Left renal cortex interstitium (tissue), 4 donors: ENCODE measurements around the gene GTF3C6. TPM values are rescaled to one million over a fixed set of nuclear protein-coding genes. Genes with fewer than 3 reads are reported as not detected.
"Not testable (repeated sequence)": the region's sequence is repeated elsewhere in the genome, so short reads cannot be mapped to it uniquely, and the experiment has no call there.

Source experiments
- DNase-seq, 4 donors: peaks; one replicate each; pipeline ENCODE4 v3.0.0-alpha.2; 2013; ENCODE audit warnings: low read depth in 4 of 4, low spot score in 2 of 4, missing footprints in 1 of 4
- polyA plus RNA-seq, 4 donors: library from polyadenylated mRNA; unstranded; fragments of 120-200 nt; gene quantifications; one replicate each; pipeline ENCODE4 v1.2.1, GENCODE V29; 2013; ENCODE audit not compliant: insufficient read length in 4 of 4

Gene GTF3C6
- polyA plus RNA-seq, 4 donors: 77.2 to 107 (median 97.3) TPM

DNA sequence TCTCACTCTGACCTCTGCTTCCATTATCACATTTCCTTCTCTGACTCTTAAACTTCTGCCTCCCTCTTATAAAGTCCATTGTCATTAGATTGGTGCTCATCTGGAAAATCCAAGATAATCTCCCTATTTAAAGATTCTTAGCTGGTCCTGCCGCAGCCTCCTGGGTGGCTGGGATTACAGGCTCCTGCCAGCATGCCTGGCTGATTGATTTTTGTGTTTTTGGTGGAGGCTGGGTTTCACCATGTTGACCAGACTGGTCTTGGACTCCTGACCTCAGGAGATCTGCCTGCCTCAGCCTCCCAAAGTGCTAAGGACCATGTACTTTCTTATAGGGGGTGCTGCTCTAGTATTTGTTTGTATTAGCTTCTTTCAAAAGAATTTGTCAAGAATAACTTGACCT lies 18.1 kb downstream of the GTF3C6 start:
- DNase-seq: no peak

- DNase-seq: no peak
Measured at GRCh38 chr6:110979565-110980101, 21.1 kb downstream of the GTF3C6 start.

GRCh38 chr6:110980227-110980626 lies 21.7 kb downstream of the GTF3C6 start:
- no peak for DNase-seq

DNA sequence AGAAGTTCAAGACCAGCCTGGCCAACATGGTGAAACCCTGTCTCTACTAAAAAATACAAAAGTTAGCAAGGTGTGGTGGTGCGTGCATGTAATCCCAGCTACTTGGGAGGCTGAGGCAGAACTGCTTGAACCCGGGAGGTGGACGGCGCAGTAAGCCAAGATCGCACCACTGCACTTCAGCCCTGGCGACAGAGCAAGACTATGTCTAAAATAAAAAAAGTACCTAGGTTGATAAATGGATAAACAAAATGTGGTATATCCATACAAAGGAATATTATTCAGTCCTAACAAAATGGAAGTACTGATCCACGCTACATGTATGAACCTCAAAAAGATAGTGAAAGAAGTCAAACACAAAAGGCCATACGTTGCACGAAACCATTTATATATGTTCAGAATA lies 22.1 kb downstream of the GTF3C6 start:
- no peak for DNase-seq

- no peak for DNase-seq
Measured at GRCh38 chr6:110981202-110981600, 22.7 kb downstream of the GTF3C6 start.

GRCh38 chr6:110990840-110991576 lies 32.5 kb downstream of the GTF3C6 start:
- DNase-seq: no peak

GRCh38 chr6:110996691-110997090 lies 38.2 kb downstream of the GTF3C6 start:
- no peak for DNase-seq

DNA sequence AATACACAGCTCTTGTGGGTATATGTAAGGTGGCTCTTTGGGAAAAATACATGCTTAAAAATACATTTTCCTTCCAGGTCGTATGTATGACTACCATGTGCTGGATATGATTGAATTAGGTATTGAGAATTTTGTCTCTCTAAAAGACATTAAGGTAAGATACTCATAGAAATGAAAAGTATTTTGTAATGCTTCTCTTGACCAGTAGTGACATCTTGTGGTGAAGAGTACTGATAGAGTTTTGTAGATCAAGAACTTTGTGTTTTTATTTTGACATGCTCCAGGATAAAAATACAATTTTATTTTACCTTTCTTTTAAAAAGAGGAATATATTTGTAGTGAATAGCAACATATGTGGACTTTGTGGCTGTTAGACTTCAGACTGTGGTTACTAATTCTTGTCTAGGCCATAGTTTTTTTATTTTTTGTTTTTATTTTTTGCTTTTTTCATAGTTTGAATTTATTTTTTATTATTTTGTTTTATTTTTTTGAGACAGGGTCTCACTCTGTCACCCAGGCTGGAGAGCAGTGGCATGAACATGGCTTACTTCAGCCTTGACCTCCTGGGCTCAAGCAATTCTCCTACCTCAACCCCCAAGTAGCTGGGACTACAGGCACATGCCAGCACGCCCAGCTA lies 41.2 kb downstream of the GTF3C6 start:
- no peak for DNase-seq

DNA sequence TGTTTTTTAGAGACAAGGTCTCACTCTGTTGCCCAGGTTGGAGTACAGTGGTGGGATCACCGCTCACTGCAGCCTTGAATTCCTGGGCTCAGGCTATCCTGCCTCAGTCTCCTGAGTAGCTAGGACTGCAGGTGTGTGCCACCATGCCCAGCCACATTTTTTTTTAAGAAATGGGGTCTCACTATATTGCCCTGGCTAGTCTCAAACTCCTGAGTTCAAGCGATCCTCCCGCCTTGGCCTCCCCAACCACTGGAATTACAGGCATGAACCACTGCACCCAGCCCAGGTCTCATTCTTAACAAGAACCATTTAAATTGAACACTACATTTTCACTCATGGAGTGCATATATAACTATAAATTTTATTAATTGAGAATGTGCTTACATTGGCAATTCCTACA lies 43.8 kb downstream of the GTF3C6 start:
- no peak for DNase-seq

- DNase-seq: peak in 1 of 4 donors; percentile 54
Measured at GRCh38 chr6:111011360-111012142, 53.0 kb downstream of the GTF3C6 start.

DNA sequence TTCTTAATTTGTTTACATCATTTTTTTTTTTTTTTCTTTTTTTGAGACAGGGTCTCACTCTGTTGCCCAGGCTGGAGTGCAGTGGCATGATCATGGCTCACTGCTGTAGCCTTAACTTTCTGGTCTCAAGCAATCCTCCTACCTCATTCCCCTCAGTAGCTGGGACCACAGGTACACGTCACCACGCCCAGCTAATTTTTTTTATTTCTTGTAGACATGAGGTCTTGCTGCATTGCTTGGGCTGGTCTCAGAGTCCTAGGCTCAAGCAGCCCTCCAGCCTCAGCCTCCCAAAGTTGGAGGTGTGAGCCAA lies 53.6 kb downstream of the GTF3C6 start:
- no peak for DNase-seq

DNA sequence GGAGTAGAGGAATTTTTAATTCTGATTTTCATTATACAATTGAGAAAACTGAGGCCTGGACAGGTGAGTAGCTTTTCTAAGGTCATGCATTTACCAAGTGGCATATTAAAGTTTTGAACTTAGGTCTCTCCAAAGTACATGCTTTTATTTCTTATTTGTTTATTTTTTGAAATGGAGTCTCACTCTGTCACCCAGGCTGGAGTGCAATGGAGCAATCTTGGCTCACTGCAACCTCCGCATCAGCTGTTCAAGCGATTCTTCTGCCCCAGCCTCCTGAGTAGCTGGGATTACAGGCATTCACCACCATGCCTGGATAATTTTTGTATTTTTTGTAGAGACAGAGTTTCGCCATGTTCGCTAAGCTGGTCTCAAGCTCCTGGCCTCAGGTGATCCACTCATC lies 54.0 kb downstream of the GTF3C6 start:
- not testable (repeated sequence) for DNase-seq

DNA sequence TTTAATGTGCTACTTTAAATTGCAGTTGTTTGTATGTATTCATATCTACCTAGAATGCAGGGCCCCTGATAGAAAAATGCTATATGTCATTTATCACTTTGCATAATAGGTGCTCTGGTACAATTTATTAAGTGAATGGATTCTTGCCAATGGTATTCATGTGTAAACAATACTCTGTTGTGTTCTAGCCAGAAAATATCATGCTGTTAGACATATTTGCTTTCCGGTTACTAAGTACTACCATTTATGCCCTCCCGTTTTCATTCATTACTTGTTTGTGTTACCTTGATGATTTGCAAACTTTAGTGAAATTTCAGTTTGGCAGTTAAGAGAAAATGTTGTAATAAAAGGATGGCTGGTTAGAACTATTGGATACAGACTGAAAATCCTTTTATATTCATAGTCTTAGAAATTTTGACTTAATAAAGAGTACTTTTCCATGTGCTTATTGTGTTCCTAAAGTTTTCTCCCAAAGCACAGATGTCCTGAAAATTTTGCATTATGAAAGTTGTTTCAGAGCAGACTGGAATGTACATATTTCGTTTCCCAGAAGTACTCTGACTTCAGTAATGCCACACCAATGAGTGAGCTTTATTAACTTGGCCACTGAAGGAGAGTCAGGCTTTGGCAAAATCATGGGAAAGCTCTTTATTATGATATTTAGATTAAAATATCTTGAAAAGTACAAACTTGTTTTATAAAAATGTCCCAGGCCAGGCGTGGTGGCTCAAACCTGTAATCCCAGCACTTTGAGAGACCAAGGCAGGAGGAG lies 54.8 kb downstream of the GTF3C6 start:
- no peak for DNase-seq

- DNase-seq: no peak
Measured at GRCh38 chr6:111015389-111016124, 57.1 kb downstream of the GTF3C6 start.

DNA sequence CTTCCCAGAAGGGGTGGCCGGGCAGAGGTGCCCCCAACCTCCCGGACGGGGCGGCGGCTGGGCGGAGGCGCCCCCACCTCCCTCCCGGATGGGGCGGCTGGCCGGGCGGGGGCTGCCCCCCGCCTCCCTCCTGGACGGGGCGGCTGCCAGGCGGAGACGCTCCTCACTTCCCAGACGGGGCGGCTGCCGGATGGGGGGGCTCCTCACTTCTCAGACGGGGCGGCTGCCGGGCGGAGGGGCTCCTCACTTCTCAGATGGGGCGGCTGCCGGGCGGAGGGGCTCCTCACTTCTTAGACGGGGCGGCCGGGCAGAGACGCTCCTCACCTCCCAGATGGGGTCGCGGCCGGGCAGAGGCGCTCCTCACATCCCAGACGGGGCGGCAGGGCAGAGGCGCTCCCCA lies 58.7 kb downstream of the GTF3C6 start:
- not testable (repeated sequence) for DNase-seq

Other genes with a start within 250 kb of the GTF3C6 start
- 10 to 100 TPM; 30.8 to 41.6 (median 35.5) TPM for gene CDK19, start 143.2 kb upstream of the GTF3C6 start, polyA plus RNA-seq
- 10 to 100 TPM; 74.7 to 84.0 (median 77.3) TPM for gene AMD1, start 83.9 kb upstream of the GTF3C6 start, polyA plus RNA-seq
- gene RPF2, start 23.3 kb downstream of the GTF3C6 start, polyA plus RNA-seq: 10 to 100 TPM; 26.7 to 35.0 (median 32.6) TPM
- 10 to 100 TPM; 21.2 to 29.6 (median 25.3) TPM for gene SLC16A10, start 128.8 kb downstream of the GTF3C6 start, polyA plus RNA-seq